ENCODE measurements around the gene TBC1D22A. TPM values are rescaled to one million over a fixed set of nuclear protein-coding genes. Genes with fewer than 3 reads are reported as not detected.

Gene TBC1D22A
- polyA plus RNA-seq, 3 donors = 15.4 to 16.5 (median 15.9) TPM

GRCh38 chr22:47001288-47001687 is 238.8 kb downstream of the TBC1D22A start:
- DNase-seq (ENCODE audit: low read depth in 3 of 3, low spot score in 2 of 3) = no peak

- no peak for DNase-seq (ENCODE audit: low read depth in 3 of 3, low spot score in 2 of 3)
These were observed 240.2 kb downstream of the TBC1D22A start for GRCh38 chr22:47002692-47003091.

- DNase-seq (ENCODE audit: low read depth in 3 of 3, low spot score in 2 of 3) = no peak
These were observed 243.3 kb downstream of the TBC1D22A start for GRCh38 chr22:47005506-47006408.

- DNase-seq (ENCODE audit: low read depth in 3 of 3, low spot score in 2 of 3) = no peak
These were observed 244.0 kb downstream of the TBC1D22A start for GRCh38 chr22:47006433-47006832.

- no peak for DNase-seq (ENCODE audit: low read depth in 3 of 3, low spot score in 2 of 3)
These were observed 244.4 kb downstream of the TBC1D22A start for GRCh38 chr22:47006869-47007268.

- no peak for DNase-seq (ENCODE audit: low read depth in 3 of 3, low spot score in 2 of 3)
These were observed 245.0 kb downstream of the TBC1D22A start for GRCh38 chr22:47007496-47007895.

- no peak for DNase-seq (ENCODE audit: low read depth in 3 of 3, low spot score in 2 of 3)
These were observed 245.9 kb downstream of the TBC1D22A start for GRCh38 chr22:47008208-47008885.

GRCh38 chr22:47009304-47010101 is 247.1 kb downstream of the TBC1D22A start:
- no peak for DNase-seq (ENCODE audit: low read depth in 3 of 3, low spot score in 2 of 3)

- DNase-seq (ENCODE audit: low read depth in 3 of 3, low spot score in 2 of 3) = no peak
These were observed 247.8 kb downstream of the TBC1D22A start for GRCh38 chr22:47010211-47010610.

- DNase-seq (ENCODE audit: low read depth in 3 of 3, low spot score in 2 of 3) = no peak
These were observed 248.8 kb downstream of the TBC1D22A start for GRCh38 chr22:47011131-47011858.

- no peak for DNase-seq (ENCODE audit: low read depth in 3 of 3, low spot score in 2 of 3)
These were observed 249.4 kb downstream of the TBC1D22A start for GRCh38 chr22:47011859-47012258.

- DNase-seq (ENCODE audit: low read depth in 3 of 3, low spot score in 2 of 3) = no peak
These were observed 250.3 kb downstream of the TBC1D22A start for GRCh38 chr22:47012589-47013370.

- DNase-seq (ENCODE audit: low read depth in 3 of 3, low spot score in 2 of 3) = no peak
These were observed 251.6 kb downstream of the TBC1D22A start for GRCh38 chr22:47013861-47014635.

- no peak for DNase-seq (ENCODE audit: low read depth in 3 of 3, low spot score in 2 of 3)
These were observed 252.3 kb downstream of the TBC1D22A start for GRCh38 chr22:47014636-47015345.

GRCh38 chr22:47015589-47016178 is 253.2 kb downstream of the TBC1D22A start:
- no peak for DNase-seq (ENCODE audit: low read depth in 3 of 3, low spot score in 2 of 3)

GRCh38 chr22:47016631-47017030 is 254.2 kb downstream of the TBC1D22A start:
- DNase-seq (ENCODE audit: low read depth in 3 of 3, low spot score in 2 of 3) = no peak

GRCh38 chr22:47017245-47017644 is 254.8 kb downstream of the TBC1D22A start:
- DNase-seq (ENCODE audit: low read depth in 3 of 3, low spot score in 2 of 3) = no peak

All from right renal cortex interstitium (tissue), 3 donors.